Trophoblast cell (in vitro differentiated cells and primary cell): Measurements from ENCODE around the gene DENND2D.
A peak's percentile ranks its signal among the peaks of the same experiment; 100 is the strongest.

ENCODE experiments used
- DNase-seq, 2 donors: peaks; one replicate each; pipeline ENCODE4 v3.0.0-alpha.2; 2016
- H2AFZ ChIP-seq: 2 replicates; pipeline ENCODE4 v1.6.1; 2013; ENCODE audit warnings: low read length, moderate library complexity, mild to moderate bottlenecking; ENCODE audit not compliant: insufficient read depth, poor library complexity
- H2AK5ac ChIP-seq: 2 replicates; pipeline ENCODE4 v1.6.1; 2013; ENCODE audit warnings: mild to moderate bottlenecking, low read length
- H2BK120ac ChIP-seq: 2 replicates; pipeline ENCODE4 v1.6.1; 2013; ENCODE audit warnings: low read length, mild to moderate bottlenecking, moderate library complexity; ENCODE audit not compliant: insufficient read depth, poor library complexity
- H2BK12ac ChIP-seq: 2 replicates; pipeline ENCODE4 v1.6.1; 2013; ENCODE audit warnings: mild to moderate bottlenecking, low read length, moderate library complexity
- H2BK5ac ChIP-seq: 2 replicates; pipeline ENCODE4 v1.6.1; 2013; ENCODE audit warnings: low read length, low read depth, moderate library complexity, mild to moderate bottlenecking; ENCODE audit not compliant: poor library complexity
- H3K14ac ChIP-seq: 2 replicates; pipeline ENCODE4 v1.6.1; 2013; ENCODE audit warnings: mild to moderate bottlenecking, low read length
- H3K18ac ChIP-seq: 2 replicates; pipeline ENCODE4 v1.6.1; 2013; ENCODE audit warnings: mild to moderate bottlenecking, low read length
- H3K23ac ChIP-seq: 2 replicates; pipeline ENCODE4 v1.6.1; 2013; ENCODE audit warnings: low read length
- H3K27ac ChIP-seq: 2 replicates; pipeline ENCODE4 v1.5.1; 2013; ENCODE audit warnings: low read depth, mild to moderate bottlenecking, inconsistent platforms, low read length, moderate library complexity
- H3K27me3 ChIP-seq: 2 replicates; pipeline ENCODE4 v1.6.1; 2013; ENCODE audit warnings: inconsistent platforms, mild to moderate bottlenecking, low read length, moderate library complexity; ENCODE audit not compliant: insufficient read depth
- H3K36me3 ChIP-seq, 2 experiments: 1 replicate in 1 of 2; 2 replicates in 1 of 2; pipeline ENCODE4 v1.6.1; 2013; ENCODE audit warnings: low read length in 2 of 2, mild to moderate bottlenecking in 2 of 2, moderate library complexity in 1 of 2; ENCODE audit not compliant: insufficient read depth in 2 of 2, control insufficient read depth in 1 of 2
- H3K4ac ChIP-seq: 2 replicates; pipeline ENCODE4 v1.6.1; 2013; ENCODE audit warnings: low read depth, mild to moderate bottlenecking, low read length, moderate library complexity
- H3K4me1 ChIP-seq, 2 experiments: 1 replicate in 1 of 2; 2 replicates in 1 of 2; pipeline ENCODE4 v1.6.1; 2013; ENCODE audit warnings: low read length in 2 of 2, mild to moderate bottlenecking in 2 of 2, moderate library complexity in 1 of 2; ENCODE audit not compliant: insufficient read depth in 2 of 2, control insufficient read depth in 1 of 2
- H3K4me2 ChIP-seq: 2 replicates; pipeline ENCODE4 v1.6.1; 2013; ENCODE audit warnings: inconsistent platforms, mild to moderate bottlenecking, low read length, moderate library complexity
- H3K4me3 ChIP-seq: 2 replicates; pipeline ENCODE4 v1.5.1; 2013; ENCODE audit warnings: mild to moderate bottlenecking, low read depth, low read length, inconsistent platforms
- H3K79me1 ChIP-seq: one replicate; pipeline ENCODE4 v1.6.1; 2013; ENCODE audit warnings: low read length
- H3K79me2 ChIP-seq: 2 replicates; pipeline ENCODE4 v1.6.1; 2013; ENCODE audit warnings: low read length, mild to moderate bottlenecking; ENCODE audit not compliant: control insufficient read depth, insufficient read depth, poor library complexity
- H3K9ac ChIP-seq: 2 replicates; pipeline ENCODE4 v1.6.1; 2013; ENCODE audit warnings: mild to moderate bottlenecking, low read length
- H3K9me3 ChIP-seq: 2 replicates; pipeline ENCODE4 v1.6.1; 2013; ENCODE audit warnings: low read depth, mild to moderate bottlenecking, control low read depth, inconsistent platforms, low read length; ENCODE audit not compliant: insufficient read depth
- H4K12ac ChIP-seq: 2 replicates; pipeline ENCODE4 v1.6.1; 2013; ENCODE audit warnings: low read depth, mild to moderate bottlenecking, low read length, moderate library complexity
- H4K8ac ChIP-seq: 2 replicates; pipeline ENCODE4 v1.6.1; 2013; ENCODE audit warnings: low read depth, mild to moderate bottlenecking, low read length, moderate library complexity
- H4K91ac ChIP-seq: one replicate; pipeline ENCODE4 v1.6.1; 2013; ENCODE audit warnings: low read depth, mild to moderate bottlenecking, low read length, moderate library complexity
- WGBS: extraction: QIAGEN DNeasy Blood & Tissue Kit; methylation state at CpG from one replicate; pipeline ENCODE4 v1.1.7; 2013; ENCODE audit warnings: missing lambda C conversion rate; ENCODE audit not compliant: insufficient read length, insufficient coverage; ENCODE audit errors: extremely low coverage; 5-methylcytosine and 5-hydroxymethylcytosine counted together

DENND2D gene

GRCh38 chr1:111164151-111164550 is 36.3 kb downstream of the DENND2D start:
- Histone ChIP-seq H4K8ac (no peak overlapping the region), H3K4ac (no peak overlapping the region), H2BK12ac (no peak overlapping the region), H3K18ac (no peak overlapping the region), H2AFZ (no peak overlapping the region), H3K4me1 (peaks cover 0 to 1% of the 10 kb centered on the region in 2 experiments), H3K27ac (no peak overlapping the region), H4K12ac (no peak overlapping the region), H4K91ac (no peak overlapping the region), H3K9me3 (no peaks in the 10 kb centered on the region), H3K36me3 (peaks cover 3 to 4% of the 10 kb centered on the region in 2 experiments), H3K23ac (no peak overlapping the region), H3K27me3 (no peaks in the 10 kb centered on the region), H3K9ac (no peak overlapping the region), H2AK5ac (no peak overlapping the region), H3K79me2 (no peaks in the 10 kb centered on the region), H3K14ac (no peak overlapping the region), H2BK5ac (no peak overlapping the region), H3K4me2 (no peak overlapping the region), H2BK120ac (no peak overlapping the region), H3K4me3 (no peak overlapping the region), H3K79me1 (no peaks in the 10 kb centered on the region)
- no CpG with 5 or more reads among the region's 2 CpGs for WGBS
- peak; percentile 11 to 50 for DNase-seq

DNA sequence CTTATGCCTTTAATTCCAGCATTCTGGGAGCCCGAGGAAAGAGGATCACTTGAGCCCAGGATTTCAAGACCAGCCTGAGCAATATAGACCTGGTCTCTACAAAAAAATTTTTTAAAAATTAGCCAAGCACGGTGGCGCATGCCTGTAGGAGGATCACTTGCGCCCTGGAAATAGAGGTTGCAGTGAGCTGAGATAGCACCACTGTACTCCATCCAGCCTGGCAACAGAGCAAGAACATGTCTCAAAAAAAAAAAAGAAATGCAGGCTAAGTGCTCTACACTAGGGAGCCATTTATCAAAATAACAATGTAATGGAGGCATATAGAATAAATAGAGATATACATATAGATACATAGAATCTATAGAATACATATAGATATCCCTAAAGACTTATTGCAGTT is 37.1 kb downstream of the DENND2D start:
- no CpG with 5 or more reads among the region's 4 CpGs for WGBS
- peaks cover under 1 to 4% of the 10 kb centered on the region in 2 experiments for H3K36me3 ChIP-seq
- no peak overlapping the region for H3K4me2 ChIP-seq
- H3K27me3 ChIP-seq, result no peaks in the 10 kb centered on the region
- H2BK12ac ChIP-seq, result no peak overlapping the region
- no peak overlapping the region for H2AFZ ChIP-seq
- no peak overlapping the region for H3K14ac ChIP-seq
- H3K79me1 ChIP-seq, result no peaks in the 10 kb centered on the region
- no peaks in the 10 kb centered on the region for H3K79me2 ChIP-seq
- H3K4me1 ChIP-seq, result peaks cover 0 to 1% of the 10 kb centered on the region in 2 experiments
- no peaks in the 10 kb centered on the region for H3K9me3 ChIP-seq
- H2AK5ac ChIP-seq, result no peak overlapping the region
- H2BK120ac ChIP-seq, result peak overlapping the region; percentile 60
- H4K8ac ChIP-seq, result no peak overlapping the region
- H3K4me3 ChIP-seq, result no peak overlapping the region
- no peak overlapping the region for H3K23ac ChIP-seq
- H3K4ac ChIP-seq, result no peak overlapping the region
- no peak overlapping the region for H3K27ac ChIP-seq
- no peak overlapping the region for H4K91ac ChIP-seq
- H4K12ac ChIP-seq, result peak overlapping the region; percentile 43
- H2BK5ac ChIP-seq, result no peak overlapping the region
- DNase-seq, result no peak
- H3K18ac ChIP-seq, result no peak overlapping the region
- H3K9ac ChIP-seq, result no peak overlapping the region

- no peak overlapping the region for H2BK12ac ChIP-seq
- H3K14ac ChIP-seq, result no peak overlapping the region
- H3K36me3 ChIP-seq, result peaks cover 0 to 1% of the 10 kb centered on the region in 2 experiments
- peaks cover 0 to 1% of the 10 kb centered on the region in 2 experiments for H3K4me1 ChIP-seq
- no peak overlapping the region for H3K4me2 ChIP-seq
- no peak overlapping the region for H4K12ac ChIP-seq
- DNase-seq, result no peak
- H3K79me2 ChIP-seq, result no peaks in the 10 kb centered on the region
- H3K27me3 ChIP-seq, result no peaks in the 10 kb centered on the region
- H3K9me3 ChIP-seq, result no peaks in the 10 kb centered on the region
- H3K27ac ChIP-seq, result peak overlapping the region; percentile 23
- H4K8ac ChIP-seq, result no peak overlapping the region
- H3K18ac ChIP-seq, result no peak overlapping the region
- no CpG with 5 or more reads among the region's 2 CpGs for WGBS
- no peak overlapping the region for H3K4ac ChIP-seq
- H3K9ac ChIP-seq, result no peak overlapping the region
- no peak overlapping the region for H2BK120ac ChIP-seq
- H3K79me1 ChIP-seq, result no peaks in the 10 kb centered on the region
- H3K4me3 ChIP-seq, result no peak overlapping the region
- no peak overlapping the region for H2AFZ ChIP-seq
- no peak overlapping the region for H2AK5ac ChIP-seq
- H3K23ac ChIP-seq, result no peak overlapping the region
- H2BK5ac ChIP-seq, result no peak overlapping the region
- no peak overlapping the region for H4K91ac ChIP-seq
Measured at GRCh38 chr1:111162488-111162880, 38.0 kb downstream of the DENND2D start.

DNA sequence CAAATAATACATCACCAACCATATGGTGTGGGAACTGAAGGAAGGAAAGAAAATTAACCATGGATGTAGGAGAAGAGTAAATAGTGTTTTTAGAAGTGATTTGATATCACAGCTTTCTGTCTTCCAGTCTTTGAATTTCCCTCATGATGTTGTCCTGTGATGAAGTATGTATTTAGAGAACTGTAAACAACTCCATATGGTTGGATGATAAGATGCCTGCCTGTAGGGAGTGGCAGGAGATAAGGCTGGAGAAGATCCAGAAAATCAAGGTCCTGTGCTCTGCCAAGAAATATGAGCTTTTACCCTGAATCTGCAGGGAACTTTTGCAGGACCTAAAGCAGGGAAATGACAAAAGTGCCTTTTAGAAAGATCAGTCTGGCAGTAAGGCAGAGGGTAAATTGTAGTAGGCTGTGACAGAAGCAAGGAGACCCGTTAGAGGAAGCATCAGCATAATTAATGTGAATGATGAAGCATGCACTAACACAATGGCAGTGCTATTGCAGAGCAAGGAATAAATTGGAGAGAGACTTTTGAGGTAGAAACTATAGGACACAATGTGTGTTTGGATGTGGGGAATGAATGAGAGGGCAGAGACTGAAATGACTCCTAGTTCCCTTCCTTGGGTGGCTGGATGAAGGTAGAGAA is 38.5 kb downstream of the DENND2D start:
- H2BK120ac ChIP-seq, result no peak overlapping the region
- no peak overlapping the region for H4K8ac ChIP-seq
- H2AFZ ChIP-seq, result no peak overlapping the region
- no peaks in the 10 kb centered on the region for H3K9me3 ChIP-seq
- no peak overlapping the region for H3K14ac ChIP-seq
- no peak overlapping the region for H2BK5ac ChIP-seq
- WGBS, result no CpG with 5 or more reads among the region's 1 CpG
- no peak overlapping the region for H4K12ac ChIP-seq
- H3K27ac ChIP-seq, result peak overlapping the region; percentile 23
- DNase-seq, result peak in 1 of 2 donors; percentile 33
- no peaks in the 10 kb centered on the region for H3K79me2 ChIP-seq
- H3K79me1 ChIP-seq, result no peaks in the 10 kb centered on the region
- no peak overlapping the region for H3K18ac ChIP-seq
- no peaks in the 10 kb centered on the region for H3K27me3 ChIP-seq
- no peak overlapping the region for H2BK12ac ChIP-seq
- H2AK5ac ChIP-seq, result no peak overlapping the region
- no peak overlapping the region for H3K4me3 ChIP-seq
- H3K4me2 ChIP-seq, result no peak overlapping the region
- H3K4me1 ChIP-seq, result peaks cover 0 to 1% of the 10 kb centered on the region in 2 experiments
- H3K9ac ChIP-seq, result no peak overlapping the region
- peaks cover 0 to 1% of the 10 kb centered on the region in 2 experiments for H3K36me3 ChIP-seq
- H3K23ac ChIP-seq, result no peak overlapping the region
- H4K91ac ChIP-seq, result no peak overlapping the region
- H3K4ac ChIP-seq, result no peak overlapping the region
